A549 (cell line): ENCODE results near the gene LDLRAD4.

Experiments
- KDM1A ChIP-seq: fragments of 200-600 bp; sonication (generic); IDR thresholded peaks from 2 replicates; pipeline ENCODE4 v1.6.1; 2016; ENCODE audit warnings: low read depth, mild to moderate bottlenecking
- ZSCAN20 ChIP-seq: fragments of 250-450 bp; sonication (Bioruptor Pico); IDR thresholded peaks from 2 replicates; pipeline ENCODE4 v1.8.0; 2022; ENCODE audit warnings: mild to moderate bottlenecking, moderate library complexity
- TF ChIP-seq, protein P1 (sequence below): fragments of 450-650 bp; IDR thresholded peaks from 2 replicates; pipeline ENCODE4 v1.6.1; 2014; ENCODE audit warnings: antibody characterized with exemption
- TF ChIP-seq, protein P2 (sequence below): fragments of >200 bp; sonication (Bioruptor Twin); formaldehyde crosslinking; IDR thresholded peaks from 3 replicates; pipeline ENCODE4 v1.5.1; 2016

DNA sequence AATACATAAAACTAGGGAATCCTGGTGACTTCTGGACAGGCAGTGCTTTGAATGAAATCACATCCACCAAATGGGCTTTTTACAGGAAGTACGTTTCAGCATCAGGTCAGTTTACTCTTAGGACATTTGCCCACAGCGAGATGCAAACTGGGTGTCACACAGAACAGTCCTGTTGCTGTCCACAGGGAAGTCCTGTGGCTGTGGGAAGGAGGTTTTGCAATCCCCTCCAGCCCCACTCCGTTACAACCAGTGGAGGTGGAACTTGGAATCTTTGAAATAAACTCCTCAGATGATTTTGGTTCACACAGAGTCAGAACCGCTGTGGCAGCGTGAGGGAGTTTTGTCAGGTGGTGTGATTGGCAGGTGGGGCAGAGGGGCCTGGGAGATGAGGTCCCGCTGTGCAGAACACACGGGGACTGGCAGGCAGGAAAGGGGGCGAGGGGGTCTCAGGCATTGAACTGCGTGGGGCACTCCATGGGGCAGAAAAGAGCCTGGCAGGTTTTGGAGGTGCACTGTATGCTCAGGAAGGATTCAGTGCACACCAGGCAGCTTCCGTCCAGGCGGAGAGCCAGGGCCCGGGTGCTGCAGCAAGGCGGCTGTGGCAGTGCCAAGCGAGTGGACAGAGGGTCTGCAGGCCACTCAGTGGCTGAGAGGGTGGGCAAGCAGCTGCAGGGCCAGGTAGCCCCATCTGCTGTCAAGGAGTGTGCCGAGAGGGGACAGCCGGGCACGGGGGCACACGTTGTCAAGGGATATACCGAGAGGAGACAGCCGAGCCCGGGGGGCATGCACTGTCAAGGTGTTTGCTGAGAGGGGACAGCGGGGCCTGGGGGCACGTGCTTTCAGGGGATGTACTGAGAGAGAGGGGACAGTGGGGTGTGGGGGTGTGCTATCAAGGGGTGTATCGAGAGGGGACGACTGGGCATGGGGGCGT lies 148.7 kb downstream of the LDLRAD4 start:
- TF ChIP-seq, protein P1, sequence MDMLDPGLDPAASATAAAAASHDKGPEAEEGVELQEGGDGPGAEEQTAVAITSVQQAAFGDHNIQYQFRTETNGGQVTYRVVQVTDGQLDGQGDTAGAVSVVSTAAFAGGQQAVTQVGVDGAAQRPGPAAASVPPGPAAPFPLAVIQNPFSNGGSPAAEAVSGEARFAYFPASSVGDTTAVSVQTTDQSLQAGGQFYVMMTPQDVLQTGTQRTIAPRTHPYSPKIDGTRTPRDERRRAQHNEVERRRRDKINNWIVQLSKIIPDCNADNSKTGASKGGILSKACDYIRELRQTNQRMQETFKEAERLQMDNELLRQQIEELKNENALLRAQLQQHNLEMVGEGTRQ, result no peak
- TF ChIP-seq, protein P2, sequence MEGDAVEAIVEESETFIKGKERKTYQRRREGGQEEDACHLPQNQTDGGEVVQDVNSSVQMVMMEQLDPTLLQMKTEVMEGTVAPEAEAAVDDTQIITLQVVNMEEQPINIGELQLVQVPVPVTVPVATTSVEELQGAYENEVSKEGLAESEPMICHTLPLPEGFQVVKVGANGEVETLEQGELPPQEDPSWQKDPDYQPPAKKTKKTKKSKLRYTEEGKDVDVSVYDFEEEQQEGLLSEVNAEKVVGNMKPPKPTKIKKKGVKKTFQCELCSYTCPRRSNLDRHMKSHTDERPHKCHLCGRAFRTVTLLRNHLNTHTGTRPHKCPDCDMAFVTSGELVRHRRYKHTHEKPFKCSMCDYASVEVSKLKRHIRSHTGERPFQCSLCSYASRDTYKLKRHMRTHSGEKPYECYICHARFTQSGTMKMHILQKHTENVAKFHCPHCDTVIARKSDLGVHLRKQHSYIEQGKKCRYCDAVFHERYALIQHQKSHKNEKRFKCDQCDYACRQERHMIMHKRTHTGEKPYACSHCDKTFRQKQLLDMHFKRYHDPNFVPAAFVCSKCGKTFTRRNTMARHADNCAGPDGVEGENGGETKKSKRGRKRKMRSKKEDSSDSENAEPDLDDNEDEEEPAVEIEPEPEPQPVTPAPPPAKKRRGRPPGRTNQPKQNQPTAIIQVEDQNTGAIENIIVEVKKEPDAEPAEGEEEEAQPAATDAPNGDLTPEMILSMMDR, result no peak
- TF ChIP-seq KDM1A (no peak), ZSCAN20 (CRISPR knock-in tag) (no peak)
